ENCODE data around the gene OTOP3. TPM values are rescaled to one million over a fixed set of nuclear protein-coding genes. Genes with fewer than 3 reads are reported as not detected.

OTOP3 gene
- total RNA-seq, 1 donor from 2014 or later, result 0.80 TPM

DNA sequence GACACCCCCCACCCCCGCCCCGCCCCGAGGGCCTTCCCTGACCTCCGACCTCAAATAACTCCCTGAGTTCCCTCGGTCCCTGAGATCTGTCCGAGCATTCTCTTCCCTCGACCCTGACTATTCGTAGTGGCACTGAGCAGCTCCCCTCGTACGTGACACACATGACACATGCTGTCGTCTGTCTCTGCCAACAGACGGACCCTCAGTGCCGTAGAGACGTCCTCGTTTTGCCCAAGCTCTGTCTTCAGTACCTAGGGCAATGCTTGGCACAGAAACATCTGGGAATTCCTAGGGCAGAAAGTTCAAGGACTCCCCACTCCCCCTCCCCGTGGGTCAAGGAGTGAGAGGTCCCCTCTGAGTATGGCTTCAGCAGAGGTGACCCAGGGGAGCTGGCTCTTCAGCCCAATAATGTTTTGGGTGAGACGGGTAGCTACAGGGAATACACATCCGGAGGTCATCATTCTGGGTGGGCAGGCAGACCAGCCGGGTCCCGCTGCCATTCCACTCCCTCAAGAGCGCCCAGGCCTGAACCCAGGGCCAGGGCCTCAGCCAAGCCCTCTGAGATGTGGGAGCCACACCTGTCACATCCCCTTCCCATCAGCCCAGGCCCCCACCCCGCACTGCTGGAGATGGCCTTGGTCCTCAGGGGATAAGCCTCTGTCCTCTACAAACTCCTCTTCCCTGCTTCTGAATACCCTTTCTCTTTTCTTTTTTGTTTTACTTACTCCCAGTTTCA is 41.6 kb upstream of the OTOP3 start:
- Mint-ChIP-seq H3K4me3 (peak overlapping the region; percentile 87), H3K27me3 (peaks cover 75% of the 10 kb centered on the region), H3K9me3 (no peaks in the 10 kb centered on the region), H3K36me3 (no peaks in the 10 kb centered on the region), H3K27ac (no peak overlapping the region), H3K4me1 (ENCODE audit: unreplicated experiment) (peaks cover 3% of the 10 kb centered on the region)
- TF ChIP-seq, protein P1, sequence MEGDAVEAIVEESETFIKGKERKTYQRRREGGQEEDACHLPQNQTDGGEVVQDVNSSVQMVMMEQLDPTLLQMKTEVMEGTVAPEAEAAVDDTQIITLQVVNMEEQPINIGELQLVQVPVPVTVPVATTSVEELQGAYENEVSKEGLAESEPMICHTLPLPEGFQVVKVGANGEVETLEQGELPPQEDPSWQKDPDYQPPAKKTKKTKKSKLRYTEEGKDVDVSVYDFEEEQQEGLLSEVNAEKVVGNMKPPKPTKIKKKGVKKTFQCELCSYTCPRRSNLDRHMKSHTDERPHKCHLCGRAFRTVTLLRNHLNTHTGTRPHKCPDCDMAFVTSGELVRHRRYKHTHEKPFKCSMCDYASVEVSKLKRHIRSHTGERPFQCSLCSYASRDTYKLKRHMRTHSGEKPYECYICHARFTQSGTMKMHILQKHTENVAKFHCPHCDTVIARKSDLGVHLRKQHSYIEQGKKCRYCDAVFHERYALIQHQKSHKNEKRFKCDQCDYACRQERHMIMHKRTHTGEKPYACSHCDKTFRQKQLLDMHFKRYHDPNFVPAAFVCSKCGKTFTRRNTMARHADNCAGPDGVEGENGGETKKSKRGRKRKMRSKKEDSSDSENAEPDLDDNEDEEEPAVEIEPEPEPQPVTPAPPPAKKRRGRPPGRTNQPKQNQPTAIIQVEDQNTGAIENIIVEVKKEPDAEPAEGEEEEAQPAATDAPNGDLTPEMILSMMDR (conservative IDR thresholded peaks at IDR 0.05), result no peak
- no peak for DNase-seq (ENCODE audit: extremely low spot score, unreplicated experiment)

DNA sequence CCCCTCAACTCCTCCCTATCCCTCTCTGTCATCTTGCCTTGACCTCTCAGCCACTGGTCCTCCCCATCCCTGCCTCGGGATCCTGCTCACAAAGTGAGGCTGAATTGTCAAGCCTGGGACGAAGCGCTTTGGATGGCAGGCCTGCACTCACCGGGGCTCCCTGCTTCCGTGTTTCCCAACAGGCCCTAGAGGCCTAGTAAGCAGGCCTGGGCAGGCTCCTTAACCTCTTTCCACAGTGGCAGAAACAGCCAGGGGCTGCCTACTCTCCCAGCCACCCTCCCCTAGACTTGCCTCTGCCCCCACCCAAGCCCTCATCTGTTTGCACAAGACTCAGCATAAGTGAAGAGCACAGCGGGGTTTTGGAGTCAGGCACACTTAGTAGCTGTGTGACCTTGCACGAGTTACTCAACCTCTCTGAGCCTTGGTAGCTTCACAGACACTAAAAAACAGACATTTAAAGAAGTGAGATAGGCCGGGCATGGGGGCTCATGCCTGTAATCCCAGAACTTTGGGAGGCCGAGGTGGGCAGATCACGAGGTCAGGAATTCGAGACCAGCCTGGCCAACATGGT is 37.2 kb upstream of the OTOP3 start:
- H3K36me3 Mint-ChIP-seq, result no peaks in the 10 kb centered on the region
- H3K27ac Mint-ChIP-seq, result no peak overlapping the region
- no peak for DNase-seq (ENCODE audit: extremely low spot score, unreplicated experiment)
- peaks cover 3% of the 10 kb centered on the region for H3K4me1 Mint-ChIP-seq (ENCODE audit: unreplicated experiment)
- no peaks in the 10 kb centered on the region for H3K9me3 Mint-ChIP-seq
- H3K27me3 Mint-ChIP-seq, result peaks cover 66% of the 10 kb centered on the region
- TF ChIP-seq, protein P1 (conservative IDR thresholded peaks at IDR 0.05), result no peak
- no peak overlapping the region for H3K4me3 Mint-ChIP-seq

DNA sequence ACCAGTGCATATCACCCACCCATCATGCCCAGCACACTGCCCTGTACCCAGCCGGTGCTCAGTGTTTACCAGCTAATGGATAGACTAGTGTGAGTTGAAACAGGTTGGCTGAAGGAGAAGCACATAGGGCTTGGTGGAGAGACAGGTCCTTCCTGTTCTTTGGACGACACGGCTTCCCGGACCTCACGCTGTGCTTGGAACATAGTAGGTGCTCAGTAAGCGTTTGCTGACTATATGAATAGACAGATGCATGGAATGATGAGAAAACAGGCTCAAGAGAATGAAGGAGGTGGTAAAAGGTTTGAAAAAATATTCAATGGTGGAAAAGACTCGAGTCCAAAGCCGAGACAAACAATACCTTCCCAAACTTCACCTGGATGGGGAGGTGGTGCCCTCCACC is 35.5 kb upstream of the OTOP3 start:
- no peak overlapping the region for H3K4me3 Mint-ChIP-seq
- no peak overlapping the region for H3K27ac Mint-ChIP-seq
- peaks cover 59% of the 10 kb centered on the region for H3K27me3 Mint-ChIP-seq
- H3K4me1 Mint-ChIP-seq (ENCODE audit: unreplicated experiment), result no peaks in the 10 kb centered on the region
- no peaks in the 10 kb centered on the region for H3K36me3 Mint-ChIP-seq
- TF ChIP-seq, protein P1 (conservative IDR thresholded peaks at IDR 0.05), result no peak
- DNase-seq (ENCODE audit: extremely low spot score, unreplicated experiment), result no peak
- no peaks in the 10 kb centered on the region for H3K9me3 Mint-ChIP-seq

DNA sequence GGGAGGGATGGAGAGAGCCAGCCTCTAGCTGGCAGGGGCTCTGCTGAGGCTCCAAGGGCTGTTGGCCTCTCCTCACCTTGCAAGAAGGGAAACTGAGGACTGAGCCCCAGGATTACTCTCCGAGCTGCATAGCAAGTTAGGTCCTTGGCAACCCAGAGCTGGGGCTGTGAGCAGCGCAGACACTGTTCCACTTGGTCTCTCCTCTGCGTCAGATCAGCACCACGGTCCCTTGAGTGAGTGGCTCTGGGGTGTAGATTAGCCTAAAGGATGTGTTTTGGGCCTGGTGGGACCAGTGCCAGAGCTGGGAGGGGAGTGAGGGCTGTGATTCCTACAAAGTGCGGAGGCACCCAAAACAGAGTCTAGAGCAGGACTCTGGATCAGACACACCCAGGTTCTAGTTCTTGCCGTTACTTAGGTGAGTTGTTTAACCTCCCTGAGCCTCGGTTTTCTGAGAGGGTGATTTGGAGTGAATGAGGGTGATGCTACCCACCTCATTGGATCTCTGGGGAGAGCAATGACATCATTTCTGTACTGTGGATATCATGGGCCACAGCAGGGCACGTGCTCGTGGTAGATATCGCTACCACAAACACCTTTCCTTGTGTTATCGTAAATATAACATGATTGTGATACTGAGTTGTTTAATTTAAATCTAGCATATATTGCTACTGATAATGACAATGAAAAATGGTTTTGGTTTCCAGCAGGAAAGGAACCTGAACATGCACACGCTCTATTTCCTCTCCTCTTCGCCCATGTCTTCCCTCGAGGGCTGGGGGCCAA is 34.2 kb upstream of the OTOP3 start:
- TF ChIP-seq, protein P1 (conservative IDR thresholded peaks at IDR 0.05), result no peak
- H3K4me1 Mint-ChIP-seq (ENCODE audit: unreplicated experiment), result no peaks in the 10 kb centered on the region
- H3K9me3 Mint-ChIP-seq, result no peaks in the 10 kb centered on the region
- H3K36me3 Mint-ChIP-seq, result no peaks in the 10 kb centered on the region
- H3K27me3 Mint-ChIP-seq, result peaks cover 49% of the 10 kb centered on the region
- no peak for DNase-seq (ENCODE audit: extremely low spot score, unreplicated experiment)
- H3K27ac Mint-ChIP-seq, result no peak overlapping the region
- no peak overlapping the region for H3K4me3 Mint-ChIP-seq

DNA sequence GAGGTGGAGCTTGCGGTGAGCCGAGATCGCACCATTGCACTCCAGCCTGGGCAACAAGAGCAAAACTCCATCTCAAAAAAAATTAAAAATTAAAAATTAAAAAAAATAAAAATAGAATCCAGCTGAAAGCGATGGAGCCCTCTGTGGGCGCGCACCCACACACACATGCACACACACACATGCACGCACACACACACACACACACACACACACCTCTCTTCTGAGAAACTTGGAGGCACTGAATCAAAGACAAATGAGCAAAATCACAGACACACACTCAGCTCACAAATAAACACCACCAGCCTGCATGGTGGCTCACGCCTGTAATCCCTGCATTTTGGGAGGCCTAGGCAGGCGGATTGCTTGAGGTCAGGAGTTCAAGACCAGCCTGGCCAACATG is 32.7 kb upstream of the OTOP3 start:
- no peaks in the 10 kb centered on the region for H3K9me3 Mint-ChIP-seq
- no peaks in the 10 kb centered on the region for H3K36me3 Mint-ChIP-seq
- TF ChIP-seq, protein P1 (conservative IDR thresholded peaks at IDR 0.05), result no peak
- H3K27me3 Mint-ChIP-seq, result peaks cover 41% of the 10 kb centered on the region
- H3K27ac Mint-ChIP-seq, result no peak overlapping the region
- no peak overlapping the region for H3K4me3 Mint-ChIP-seq
- H3K4me1 Mint-ChIP-seq (ENCODE audit: unreplicated experiment), result no peaks in the 10 kb centered on the region
- DNase-seq (ENCODE audit: extremely low spot score, unreplicated experiment), result no peak
